GM21423 (cell line): ENCODE results near the gene ANLN.
"Not testable (repeated sequence)": the region's sequence is repeated elsewhere in the genome, so short reads cannot be mapped to it uniquely, and the experiment has no call there.

ENCODE experiments used
- ATAC-seq: cut with Tn5 transposase; IDR thresholded peaks from one replicate; pipeline ENCODE4 v1.9.1; 2021; ENCODE audit warnings: mild to moderate bottlenecking, moderate library complexity; ENCODE audit not compliant: unreplicated experiment

Gene ANLN

DNA sequence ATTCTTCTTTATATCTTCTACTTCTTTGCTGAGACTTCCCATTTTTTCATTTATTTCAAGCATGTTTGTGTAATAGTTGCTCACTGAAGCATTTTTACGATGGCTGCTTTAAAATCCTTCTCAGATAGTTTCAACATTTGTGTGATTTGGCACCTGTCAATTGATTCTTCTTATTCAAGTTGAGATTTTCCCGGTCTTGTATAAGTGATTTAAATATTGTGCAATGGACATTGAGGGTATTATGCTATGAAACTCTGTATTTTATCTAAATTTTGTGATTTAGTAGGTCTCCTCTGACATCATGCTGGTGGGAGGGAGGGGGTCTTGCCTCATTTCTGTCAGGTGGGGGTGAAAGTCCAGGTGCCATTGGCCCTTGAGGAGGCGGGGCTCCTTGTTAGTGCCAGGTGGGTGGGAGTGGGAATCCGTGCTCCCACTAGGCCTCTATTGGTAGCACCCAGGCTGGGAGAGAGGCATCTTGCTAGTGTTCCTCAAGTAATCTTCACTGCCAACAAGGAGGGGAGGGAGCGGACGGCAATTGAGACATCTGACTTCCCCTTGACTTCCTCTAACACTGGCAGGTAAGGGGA is 73.0 kb downstream of the ANLN start:
- ATAC-seq = no peak

DNA sequence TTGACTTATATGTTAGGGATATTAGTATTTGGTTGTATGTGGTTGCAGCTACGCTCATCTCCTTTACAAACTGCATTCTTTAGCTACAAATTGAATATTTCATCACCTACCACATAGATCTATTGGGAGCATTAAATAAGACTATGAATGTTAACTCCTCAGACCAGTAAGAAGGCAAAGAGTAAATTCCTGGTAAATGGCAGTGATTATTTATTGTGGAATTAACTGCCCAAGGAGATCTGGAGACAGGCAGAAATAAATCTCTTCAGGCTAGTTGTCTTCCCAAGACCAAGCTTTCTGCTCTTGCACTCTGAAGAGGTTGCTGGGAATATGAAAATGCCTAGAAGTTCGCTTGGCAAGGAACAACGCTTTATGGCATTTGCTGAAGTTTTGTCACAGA is 74.6 kb downstream of the ANLN start:
- ATAC-seq = no peak

DNA sequence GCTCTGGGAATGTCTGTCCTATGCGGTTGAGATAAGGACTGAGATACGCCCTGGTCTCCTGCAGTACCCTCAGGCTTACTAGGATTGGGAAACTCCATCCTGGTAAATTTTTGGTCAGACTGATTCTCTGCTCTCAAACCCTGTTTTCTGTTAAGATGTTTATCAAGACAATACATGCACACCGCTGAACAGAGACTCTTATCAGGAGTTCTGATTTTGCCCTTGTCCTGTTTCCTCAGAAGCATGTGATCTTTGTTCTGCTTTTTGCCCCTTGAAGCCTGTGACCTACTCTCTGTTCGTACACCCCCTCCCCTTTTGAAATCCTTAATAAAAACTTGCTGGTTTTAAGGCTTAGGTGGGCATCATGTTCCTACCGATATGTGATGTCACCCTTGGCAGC is 76.3 kb downstream of the ANLN start:
- ATAC-seq = not testable (repeated sequence)

DNA sequence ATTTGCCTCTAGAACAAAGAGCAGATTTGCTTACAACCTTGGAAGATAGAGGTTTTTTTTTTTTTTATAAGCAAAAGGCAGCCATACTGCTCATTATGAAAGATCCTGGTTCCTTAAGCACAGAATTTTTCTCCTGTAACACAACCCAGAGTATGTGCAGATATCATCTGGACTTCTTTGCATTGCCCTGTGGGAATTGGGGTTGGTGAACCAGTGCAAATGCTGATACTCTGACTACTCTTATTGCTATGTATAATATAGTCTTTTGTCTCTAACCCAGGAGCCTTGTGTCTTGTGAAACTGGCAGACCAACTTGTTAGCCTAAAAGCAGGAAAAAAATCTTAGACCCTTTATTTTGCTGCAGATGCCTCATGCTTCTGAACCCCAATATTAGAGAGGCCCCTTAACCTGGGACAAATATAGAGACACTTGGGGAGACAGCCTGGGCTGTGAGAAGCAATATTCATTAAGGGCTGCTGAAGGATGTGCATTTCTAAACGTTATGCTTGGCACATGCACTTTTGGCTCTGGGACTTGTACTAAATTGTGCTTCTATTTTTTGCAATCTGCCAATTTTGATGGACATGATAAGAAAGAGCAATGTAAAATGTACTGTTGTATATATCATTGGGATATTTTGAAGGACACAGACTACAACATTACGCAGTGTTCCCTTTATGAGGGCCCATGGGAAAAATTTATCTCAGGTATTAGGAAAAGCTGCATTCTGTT is 78.9 kb downstream of the ANLN start:
- ATAC-seq = no peak

DNA sequence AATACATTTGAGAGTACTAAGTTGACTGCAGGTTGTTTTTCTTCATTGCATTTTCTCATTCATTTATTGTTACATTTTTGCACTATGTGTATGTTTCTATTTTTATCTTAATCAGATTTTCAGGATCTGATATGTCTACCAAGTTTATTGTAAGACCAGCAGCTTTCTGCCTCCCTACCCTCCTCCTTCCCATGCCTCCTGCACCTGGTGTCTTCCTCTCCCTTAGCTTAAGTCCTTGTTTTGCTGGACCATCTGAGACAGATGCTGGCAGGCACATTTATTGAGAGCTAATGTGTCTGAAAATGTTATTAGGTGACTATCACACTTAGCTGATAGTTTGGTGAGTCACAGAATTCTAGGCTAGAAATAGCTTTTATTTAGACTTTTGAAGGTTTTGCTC is 79.6 kb downstream of the ANLN start:
- ATAC-seq = no peak

DNA sequence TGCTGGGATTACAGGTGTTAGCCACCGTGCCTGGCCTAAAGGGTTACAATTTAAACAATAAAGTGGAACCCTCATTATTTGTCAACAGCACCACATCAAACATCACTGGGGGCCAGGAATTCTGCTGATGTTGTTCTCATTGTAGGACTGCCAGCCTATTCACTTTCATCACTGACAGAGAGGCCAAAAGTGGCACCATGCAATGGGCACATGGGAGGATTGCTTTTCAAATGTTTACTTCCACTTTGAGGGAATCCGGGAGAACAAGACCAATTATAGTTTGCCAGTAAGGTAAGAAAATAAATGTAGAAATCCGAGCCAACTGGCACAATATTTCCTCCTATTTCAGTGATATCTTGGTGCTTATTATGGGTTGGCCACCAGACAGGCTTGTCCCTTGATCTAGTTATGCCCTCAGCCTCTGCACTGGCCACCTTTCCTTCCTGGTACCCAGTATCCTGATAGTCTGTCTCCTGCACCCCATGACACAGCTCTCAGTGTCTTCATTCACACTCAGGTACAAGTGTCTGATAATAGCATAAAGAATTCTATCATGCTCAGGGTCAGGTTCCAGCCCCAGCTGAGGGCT is 82.6 kb downstream of the ANLN start:
- no peak for ATAC-seq

DNA sequence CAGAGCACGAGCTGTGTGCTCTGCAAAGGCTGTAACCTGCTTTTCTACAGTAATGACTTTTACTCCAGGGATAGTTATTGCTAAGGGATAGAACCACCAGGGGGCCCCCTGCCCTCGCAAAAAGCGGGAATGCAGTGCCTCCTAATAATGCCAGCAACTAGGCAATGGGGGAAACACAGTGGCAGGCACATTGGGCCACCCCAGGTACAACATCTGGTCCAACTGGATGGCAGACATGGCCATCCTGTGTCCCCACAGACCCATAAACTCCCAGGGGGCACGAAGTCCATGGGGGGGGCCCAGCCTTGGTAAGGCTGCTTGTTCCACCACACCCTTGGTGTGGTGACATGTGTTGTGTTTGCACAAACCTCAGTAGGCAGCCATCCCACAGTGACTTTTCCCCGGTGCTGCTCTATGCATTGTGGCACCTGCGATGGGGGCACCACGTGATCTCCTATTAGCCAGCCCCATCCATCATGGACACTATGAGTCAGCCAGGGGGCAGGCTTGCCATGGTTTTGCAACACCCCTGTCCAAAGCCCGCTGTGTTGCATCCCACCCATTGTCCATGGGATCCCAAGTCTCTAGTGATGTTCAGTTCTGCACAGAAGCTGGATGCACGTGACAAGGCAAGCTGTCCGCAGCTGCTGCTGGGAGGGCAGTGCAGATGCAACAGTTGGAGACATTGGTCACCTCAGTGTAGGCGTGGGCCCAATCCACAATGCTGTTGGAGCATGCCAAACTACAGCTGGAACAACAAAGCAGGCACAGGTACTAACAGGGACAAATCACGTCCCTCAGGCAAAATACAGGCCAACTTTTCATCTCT is 84.0 kb downstream of the ANLN start:
- ATAC-seq = no peak

DNA sequence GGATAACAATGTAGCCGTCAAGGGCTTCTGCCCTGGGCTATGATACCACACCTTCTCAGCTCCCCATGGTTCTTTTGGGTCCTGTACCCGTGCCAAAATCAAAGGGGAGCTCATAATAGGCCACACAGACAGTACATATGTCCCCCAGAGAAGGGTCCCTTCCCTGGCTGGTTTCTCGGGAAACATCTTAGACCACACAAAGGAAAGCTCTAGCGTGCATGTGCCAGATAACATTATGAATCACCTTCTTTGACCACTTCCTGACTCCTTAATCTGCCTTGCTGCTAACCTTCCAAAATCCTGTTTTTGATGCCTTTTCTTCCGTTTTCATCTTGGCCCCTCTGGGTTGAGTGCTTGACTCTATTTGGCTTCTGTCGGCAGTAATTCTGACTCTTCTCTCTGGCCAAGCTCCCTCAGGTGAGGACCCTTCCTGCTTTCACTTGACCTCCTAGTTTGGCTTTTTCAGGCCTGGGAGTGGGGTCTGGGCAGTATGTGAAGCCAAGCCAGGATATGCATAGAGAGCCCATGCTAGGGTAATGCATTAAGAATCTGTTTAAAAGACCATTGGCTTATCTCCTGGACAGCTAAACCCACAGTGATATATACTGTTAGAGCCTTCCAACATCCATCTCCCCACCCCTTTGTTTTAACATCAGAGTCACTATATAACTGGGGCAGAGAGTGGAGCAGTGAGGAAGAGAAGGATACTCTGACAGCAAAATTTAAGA is 84.8 kb downstream of the ANLN start:
- ATAC-seq = no peak

DNA sequence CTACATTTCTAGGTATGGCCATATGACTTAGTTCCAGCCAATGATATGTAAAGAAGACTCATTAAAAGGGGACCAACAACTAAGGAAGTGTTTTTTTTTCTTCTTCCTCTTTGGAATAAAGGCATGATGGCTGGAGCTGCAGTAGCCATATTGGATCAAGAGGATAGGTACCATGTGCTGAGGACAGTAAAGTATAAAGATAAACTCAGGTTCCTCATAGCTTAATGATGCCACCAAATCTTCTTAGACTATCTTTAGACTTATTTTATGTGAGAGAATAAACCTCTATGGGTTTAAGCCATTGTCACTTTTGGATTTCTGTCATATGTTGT is 85.3 kb downstream of the ANLN start:
- no peak for ATAC-seq

DNA sequence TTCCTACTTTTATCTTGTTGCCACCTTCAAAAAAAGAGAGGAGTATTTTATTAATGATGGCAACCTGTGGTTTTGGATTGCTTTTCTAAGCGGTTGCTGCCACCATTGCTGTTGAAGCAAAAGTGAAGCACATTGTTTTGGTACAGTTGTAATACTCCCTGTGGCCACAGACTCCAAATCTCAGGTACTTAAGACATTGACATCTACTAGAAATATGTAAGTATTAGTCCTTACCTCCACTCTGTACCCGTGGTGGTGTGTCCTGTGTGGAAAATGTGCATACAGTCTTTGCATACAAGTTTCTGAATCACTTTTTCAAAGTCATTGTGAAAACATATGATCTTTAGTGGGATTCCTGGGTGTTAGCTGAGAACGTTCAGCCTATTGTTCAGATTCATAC is 85.7 kb downstream of the ANLN start:
- ATAC-seq = no peak

DNA sequence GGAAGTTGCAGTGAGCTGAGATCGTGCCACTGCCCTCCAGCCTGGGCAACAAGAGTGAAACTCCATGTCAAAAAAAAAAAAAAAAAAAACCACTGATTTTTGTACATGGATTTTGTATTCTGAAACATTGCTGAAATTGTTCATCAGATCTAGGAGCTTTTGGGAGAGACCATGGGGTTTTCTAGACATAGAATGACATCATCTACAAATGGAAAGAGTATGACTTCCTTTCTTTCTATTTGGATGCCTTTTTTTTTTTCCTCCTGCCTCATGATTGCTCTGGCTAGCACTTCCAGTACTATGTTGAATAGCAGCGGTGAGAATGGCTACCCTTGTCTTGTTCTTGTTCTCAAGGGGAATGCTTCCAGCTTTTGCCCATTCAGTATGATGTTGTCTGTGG is 89.1 kb downstream of the ANLN start:
- no peak for ATAC-seq

DNA sequence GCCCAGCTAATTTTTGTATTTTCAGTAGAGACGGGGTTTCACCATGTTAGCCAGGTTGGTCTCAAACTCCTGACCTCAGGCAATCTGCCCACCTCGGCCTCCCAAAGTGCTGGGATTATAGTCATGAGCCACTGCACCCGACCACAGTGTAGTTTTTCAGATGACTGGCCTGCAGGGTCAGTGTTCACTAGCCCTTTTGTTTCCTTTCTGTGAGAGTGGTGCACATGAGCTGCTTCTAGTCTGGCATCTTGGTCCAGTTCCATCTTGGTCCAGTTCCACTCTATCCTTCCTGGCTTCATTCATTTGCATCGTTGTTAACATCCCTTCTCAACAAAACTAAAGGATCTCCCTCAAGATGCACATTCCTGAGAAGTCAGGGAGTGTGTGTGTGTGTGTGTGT is 94.2 kb downstream of the ANLN start:
- not testable (repeated sequence) for ATAC-seq

DNA sequence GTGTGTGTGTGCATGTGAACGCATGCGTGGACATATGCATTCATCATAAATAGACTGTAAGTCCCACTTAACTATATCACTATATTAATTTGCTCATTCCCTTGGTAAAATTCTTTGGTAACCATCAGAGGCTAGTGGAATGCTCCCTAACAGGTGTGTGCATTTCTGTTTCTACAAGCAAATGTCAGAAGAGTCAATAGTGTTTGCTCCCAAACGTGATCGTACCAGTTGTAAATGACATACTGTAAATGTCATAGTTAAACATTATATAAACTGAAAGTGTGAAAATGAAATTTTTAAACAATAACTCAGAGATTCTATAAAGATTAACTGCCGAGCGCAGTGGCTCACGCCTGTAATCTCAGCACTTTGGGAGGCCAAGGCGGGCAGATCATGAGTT is 94.6 kb downstream of the ANLN start:
- no peak for ATAC-seq

DNA sequence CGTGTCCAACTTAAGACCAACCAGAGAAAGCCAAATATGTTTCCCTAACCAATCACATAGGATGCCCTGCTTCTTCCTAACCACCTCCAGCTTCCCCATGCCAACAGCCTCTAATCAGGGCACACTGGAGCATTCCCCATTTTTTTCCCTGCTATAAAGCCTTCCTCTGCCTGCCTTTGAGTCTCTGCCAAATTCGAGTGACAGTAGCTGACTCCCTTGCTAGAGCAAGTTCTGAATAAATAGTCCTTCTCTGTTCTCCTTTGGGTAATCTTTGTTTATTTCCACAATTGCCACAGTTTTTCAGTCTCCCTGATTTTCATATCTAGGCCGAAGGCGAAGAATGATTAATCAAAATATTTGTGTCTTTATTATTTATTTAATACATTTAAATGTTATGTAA is 96.7 kb downstream of the ANLN start:
- no peak for ATAC-seq

DNA sequence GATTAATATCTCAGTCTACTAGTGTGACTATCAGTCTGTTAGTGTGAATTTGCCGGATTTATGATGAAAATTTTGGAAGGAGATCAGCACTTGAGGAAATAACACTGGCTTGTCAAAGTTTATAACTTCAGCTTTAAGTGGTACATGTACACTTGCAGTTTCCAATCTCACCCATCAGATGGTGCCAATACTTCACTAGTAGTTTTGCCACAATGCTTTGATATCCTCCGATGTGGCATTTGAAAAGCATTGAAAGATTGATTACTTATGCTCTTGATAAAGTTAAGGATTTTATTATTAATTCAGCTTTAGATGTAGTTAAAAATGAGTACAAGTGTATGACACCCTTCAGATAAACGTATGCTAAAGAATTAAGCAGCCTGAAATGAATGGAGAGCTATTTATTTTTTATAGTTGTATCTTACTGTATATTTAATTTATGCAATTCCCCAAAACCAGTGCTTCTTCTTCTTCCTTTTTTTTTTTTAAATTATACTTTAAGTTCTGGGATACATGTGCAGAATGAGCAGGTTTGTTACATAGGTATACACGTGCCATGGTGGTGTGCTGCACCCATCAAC is 98.2 kb downstream of the ANLN start:
- no peak for ATAC-seq

DNA sequence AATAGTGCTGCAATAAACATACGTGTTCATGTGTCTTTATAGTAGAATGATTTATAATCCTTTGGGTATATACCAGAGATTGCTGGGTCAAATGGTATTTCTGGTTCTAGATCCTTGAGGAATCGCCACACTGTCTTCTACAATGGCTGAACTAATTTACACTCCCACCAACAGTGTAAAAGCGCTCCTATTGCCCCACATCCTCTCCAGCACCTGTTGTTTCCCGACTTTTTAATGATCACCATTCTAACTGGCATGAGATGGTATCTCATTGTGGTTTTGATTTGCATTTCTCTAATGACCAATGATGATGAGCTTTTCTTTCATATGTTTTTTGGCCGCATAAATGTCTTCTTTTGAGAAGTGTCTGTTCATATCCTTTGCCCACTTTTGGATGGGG is 99.0 kb downstream of the ANLN start:
- not testable (repeated sequence) for ATAC-seq

DNA sequence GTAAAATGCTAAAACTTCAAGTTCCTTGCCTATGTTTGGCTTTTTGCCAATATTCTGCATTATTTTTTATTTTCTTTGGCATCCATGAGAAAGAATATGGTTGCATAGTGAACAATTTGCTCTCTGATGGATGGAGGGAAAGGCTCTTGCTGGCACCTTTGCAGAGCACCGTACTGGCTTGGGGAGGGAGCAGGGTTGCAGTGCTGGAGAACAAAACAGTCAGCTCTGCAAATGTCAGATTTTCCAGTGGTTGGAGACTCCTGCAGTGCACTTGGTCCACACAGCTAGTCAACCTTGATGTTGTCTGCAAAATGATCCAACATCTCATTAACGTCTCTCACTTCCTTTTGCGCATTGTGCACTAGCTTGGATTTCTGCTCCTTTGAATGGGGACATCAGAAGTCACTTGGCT is 100.8 kb downstream of the ANLN start:
- no peak for ATAC-seq

DNA sequence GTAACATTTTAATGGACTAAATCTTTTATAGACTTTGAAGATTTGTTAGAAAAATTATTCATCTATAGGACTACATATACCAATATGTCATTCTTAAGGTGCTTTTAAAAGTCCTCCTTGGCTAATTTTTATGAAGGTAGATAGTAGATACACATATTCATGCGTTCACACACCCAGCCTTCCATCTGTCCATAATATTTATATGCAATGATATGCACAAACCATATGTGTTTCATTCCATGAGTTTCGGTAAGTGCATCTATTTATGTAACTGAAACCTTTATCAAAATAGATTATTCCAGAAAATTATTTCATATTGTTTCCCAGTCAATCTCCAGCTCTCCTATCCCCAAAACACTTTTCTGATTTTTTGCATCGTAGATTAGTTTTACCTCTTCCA is 101.7 kb downstream of the ANLN start:
- no peak for ATAC-seq

DNA sequence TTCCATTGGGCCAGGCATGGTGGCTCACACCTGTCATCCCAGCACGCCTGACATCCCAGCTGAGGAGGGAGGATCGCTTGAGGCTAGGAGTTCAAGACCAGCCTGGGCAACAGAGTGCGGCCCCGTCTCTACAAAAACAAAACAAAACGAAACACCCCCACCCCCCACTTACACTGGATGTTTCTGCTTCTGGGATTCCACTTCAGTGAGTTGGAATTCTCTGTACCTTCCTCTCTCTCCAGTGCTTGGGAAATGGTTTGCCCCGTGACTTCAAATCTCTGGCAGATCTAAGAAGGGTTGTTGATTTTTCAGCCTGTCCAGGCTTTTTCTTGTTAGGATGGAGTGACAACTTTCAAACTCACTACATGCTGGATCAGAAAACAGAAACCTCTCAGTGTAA is 106.9 kb downstream of the ANLN start:
- no peak for ATAC-seq

DNA sequence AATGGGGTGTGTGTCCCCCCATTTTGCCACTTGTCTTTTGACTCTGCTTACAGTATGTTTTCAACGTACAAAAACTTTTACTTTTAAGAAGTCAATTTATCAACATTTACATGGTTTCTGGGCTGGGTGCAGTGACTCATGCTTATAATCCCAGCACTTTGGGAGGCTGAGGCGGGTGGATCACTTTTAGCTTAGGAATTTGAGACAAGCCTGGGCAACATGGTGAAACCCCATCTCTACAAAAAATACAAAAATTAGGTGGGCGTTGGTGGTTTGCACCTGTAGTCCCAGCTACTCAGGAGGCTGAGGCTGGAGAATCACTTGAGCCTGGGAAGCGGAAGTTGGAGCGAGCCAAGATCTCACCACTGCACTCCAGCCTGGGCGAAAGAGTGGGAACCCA is 107.5 kb downstream of the ANLN start:
- not testable (repeated sequence) for ATAC-seq

DNA sequence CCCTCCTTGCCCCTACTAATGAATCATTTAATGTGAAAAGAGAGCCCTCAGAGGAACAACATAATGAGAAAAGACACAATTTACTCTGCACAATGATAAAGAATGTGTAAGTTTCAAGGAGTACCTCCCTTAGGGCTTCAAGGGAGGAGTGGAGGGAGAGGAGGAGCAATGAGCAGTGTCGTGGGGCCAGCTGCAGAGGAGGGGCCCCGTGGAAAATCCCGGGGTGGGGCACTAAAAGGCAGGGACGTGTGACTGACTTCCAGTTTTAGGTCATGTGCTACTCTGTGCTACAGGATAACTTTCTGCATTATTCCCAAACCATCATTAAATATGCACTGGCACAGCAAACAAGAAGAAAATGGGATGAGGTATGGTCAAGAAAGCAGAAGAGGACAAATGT is 108.1 kb downstream of the ANLN start:
- ATAC-seq = no peak
